HEK293 (cell line): Measurements from ENCODE around the gene CETP.

Experiments used
- CTCF ChIA-PET: fragments of 350-600 bp; formaldehyde crosslinking; extraction: SDS; loops from one replicate; lab custom pipeline; 2021; ENCODE audit warnings: antibody characterized with exemption; lab: Yijun Ruan, JAX
- POLR2A ChIA-PET: fragments of 300-600 bp; formaldehyde crosslinking; extraction: SDS; loops from one replicate; lab custom pipeline; 2020; ENCODE audit warnings: antibody characterized with exemption, inconsistent platforms; lab: Yijun Ruan, JAX
- H3K27ac ChIP-seq: fragments of 200-500 bp; sonication (Bioruptor generic); 2 replicates; pipeline ENCODE4 v1.5.1; 2014; ENCODE audit warnings: low read depth, low read length, control low read depth, inconsistent platforms; ENCODE audit errors: extremely low read depth
- H3K36me3 ChIP-seq, 2 experiments: fragments of 200-500 bp in 1 of 2; sonication (Bioruptor generic) in 1 of 2; 1 replicate in 1 of 2; 2 replicates in 1 of 2; pipeline ENCODE4 v1.5.1; 2014 to 2017; ENCODE audit warnings: inconsistent platforms in 2 of 2, low read length in 2 of 2; ENCODE audit not compliant: control insufficient read depth in 2 of 2, insufficient read depth in 1 of 2
- H3K4me1 ChIP-seq: fragments of 200-500 bp; sonication (Bioruptor generic); 2 replicates; pipeline ENCODE4 v1.5.1; 2014; ENCODE audit warnings: mild to moderate bottlenecking, low read length, inconsistent platforms; ENCODE audit not compliant: control insufficient read depth, insufficient read depth
- H3K4me3 ChIP-seq: 2 replicates; pipeline ENCODE4 v1.5.1; 2011; ENCODE audit warnings: low read depth, mild to moderate bottlenecking, control low read depth, low read length, moderate library complexity
- H3K9me3 ChIP-seq: fragments of 200-500 bp; sonication (Bioruptor generic); 2 replicates; pipeline ENCODE4 v1.5.1; 2014; ENCODE audit warnings: low read depth, low read length, inconsistent platforms; ENCODE audit not compliant: control insufficient read depth, insufficient read depth
- EGR2 ChIP-seq: fragments of 450-650 bp; formaldehyde crosslinking; IDR thresholded peaks from 2 replicates; pipeline ENCODE4 v1.5.1; 2016; ENCODE audit warnings: low read depth, missing biosample characterization, missing genetic modification characterization
- HOXC10 ChIP-seq: sonication (generic); formaldehyde crosslinking; IDR thresholded peaks from 2 replicates; pipeline ENCODE4 v1.8.1; 2023; ENCODE audit warnings: mild to moderate bottlenecking, missing genetic modification reagents
- KLF1 ChIP-seq: fragments of 450-650 bp; formaldehyde crosslinking; IDR thresholded peaks from 2 replicates; pipeline ENCODE4 v1.5.1; 2016; ENCODE audit warnings: missing biosample characterization, missing genetic modification characterization
- KLF16 ChIP-seq: fragments of 450-650 bp; formaldehyde crosslinking; IDR thresholded peaks from 2 replicates; pipeline ENCODE4 v1.5.1; 2017; ENCODE audit warnings: missing biosample characterization, missing genetic modification characterization
- KLF7 ChIP-seq: fragments of 450-650 bp; formaldehyde crosslinking; IDR thresholded peaks from 2 replicates; pipeline ENCODE4 v1.5.1; 2016; ENCODE audit warnings: missing biosample characterization, missing genetic modification characterization, borderline replicate concordance
- SCRT1 ChIP-seq: fragments of 450-650 bp; formaldehyde crosslinking; IDR thresholded peaks from 2 replicates; pipeline ENCODE4 v1.5.1; 2016; ENCODE audit warnings: missing biosample characterization, missing genetic modification characterization, borderline replicate concordance
- TRIM28 ChIP-seq: IDR thresholded peaks from 2 replicates; pipeline ENCODE4 v1.6.1; 2011; ENCODE audit warnings: low read length, control low read depth, borderline replicate concordance
- ZFHX2 ChIP-seq: fragments of 450-650 bp; formaldehyde crosslinking; conservative IDR thresholded peaks from 2 replicates; pipeline ENCODE4 v1.5.1; 2016; ENCODE audit warnings: missing biosample characterization, missing genetic modification characterization
- ZNF157 ChIP-seq: fragments of 450-650 bp; formaldehyde crosslinking; IDR thresholded peaks from 2 replicates; pipeline ENCODE4 v1.5.1; 2016; ENCODE audit warnings: missing biosample characterization, missing genetic modification characterization
- ZNF169 ChIP-seq: fragments of 450-650 bp; formaldehyde crosslinking; IDR thresholded peaks from 2 replicates; pipeline ENCODE4 v1.5.1; 2016; ENCODE audit warnings: missing biosample characterization, missing genetic modification characterization
- ZNF214 ChIP-seq: fragments of 450-650 bp; formaldehyde crosslinking; IDR thresholded peaks from 2 replicates; pipeline ENCODE4 v1.5.1; 2017; ENCODE audit warnings: missing biosample characterization, mild to moderate bottlenecking, missing genetic modification characterization, borderline replicate concordance
- ZNF335 ChIP-seq: fragments of 450-650 bp; formaldehyde crosslinking; conservative IDR thresholded peaks from 2 replicates; pipeline ENCODE4 v1.5.1; 2016; ENCODE audit warnings: missing biosample characterization, missing genetic modification characterization
- ZNF423 ChIP-seq: fragments of 450-650 bp; formaldehyde crosslinking; IDR thresholded peaks from 2 replicates; pipeline ENCODE4 v1.5.1; 2016; ENCODE audit warnings: missing biosample characterization, missing genetic modification characterization
- ZNF560 ChIP-seq: fragments of 450-650 bp; formaldehyde crosslinking; IDR thresholded peaks from 2 replicates; pipeline ENCODE4 v1.5.1; 2017; ENCODE audit warnings: missing biosample characterization, missing genetic modification characterization, borderline replicate concordance
- ZNF561 ChIP-seq: fragments of 450-650 bp; IDR thresholded peaks from 2 replicates; pipeline ENCODE4 v1.5.1; 2018; ENCODE audit warnings: missing biosample characterization, missing genetic modification characterization, borderline replicate concordance
- ZNF677 ChIP-seq: fragments of 450-650 bp; IDR thresholded peaks from 2 replicates; pipeline ENCODE4 v1.5.0; 2018; ENCODE audit warnings: missing biosample characterization, mild to moderate bottlenecking, missing genetic modification characterization, moderate library complexity
- ZNF701 ChIP-seq: fragments of 450-650 bp; formaldehyde crosslinking; IDR thresholded peaks from 2 replicates; pipeline ENCODE4 v1.5.1; 2016; ENCODE audit warnings: missing biosample characterization, missing genetic modification characterization
- ZNF707 ChIP-seq: fragments of 450-650 bp; formaldehyde crosslinking; IDR thresholded peaks from 2 replicates; pipeline ENCODE4 v1.5.1; 2016; ENCODE audit warnings: missing biosample characterization, missing genetic modification characterization
- TF ChIP-seq, protein P1 (sequence below): fragments of 450-650 bp; formaldehyde crosslinking; IDR thresholded peaks from 2 replicates; pipeline ENCODE4 v1.5.1; 2016; ENCODE audit warnings: missing biosample characterization, missing genetic modification characterization
- TF ChIP-seq, protein P2 (sequence below): fragments of 450-650 bp; formaldehyde crosslinking; IDR thresholded peaks from 2 replicates; pipeline ENCODE4 v1.5.1; 2016; ENCODE audit warnings: missing biosample characterization, missing genetic modification characterization

The CETP gene, protein sequence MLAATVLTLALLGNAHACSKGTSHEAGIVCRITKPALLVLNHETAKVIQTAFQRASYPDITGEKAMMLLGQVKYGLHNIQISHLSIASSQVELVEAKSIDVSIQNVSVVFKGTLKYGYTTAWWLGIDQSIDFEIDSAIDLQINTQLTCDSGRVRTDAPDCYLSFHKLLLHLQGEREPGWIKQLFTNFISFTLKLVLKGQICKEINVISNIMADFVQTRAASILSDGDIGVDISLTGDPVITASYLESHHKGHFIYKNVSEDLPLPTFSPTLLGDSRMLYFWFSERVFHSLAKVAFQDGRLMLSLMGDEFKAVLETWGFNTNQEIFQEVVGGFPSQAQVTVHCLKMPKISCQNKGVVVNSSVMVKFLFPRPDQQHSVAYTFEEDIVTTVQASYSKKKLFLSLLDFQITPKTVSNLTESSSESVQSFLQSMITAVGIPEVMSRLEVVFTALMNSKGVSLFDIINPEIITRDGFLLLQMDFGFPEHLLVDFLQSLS

DNA sequence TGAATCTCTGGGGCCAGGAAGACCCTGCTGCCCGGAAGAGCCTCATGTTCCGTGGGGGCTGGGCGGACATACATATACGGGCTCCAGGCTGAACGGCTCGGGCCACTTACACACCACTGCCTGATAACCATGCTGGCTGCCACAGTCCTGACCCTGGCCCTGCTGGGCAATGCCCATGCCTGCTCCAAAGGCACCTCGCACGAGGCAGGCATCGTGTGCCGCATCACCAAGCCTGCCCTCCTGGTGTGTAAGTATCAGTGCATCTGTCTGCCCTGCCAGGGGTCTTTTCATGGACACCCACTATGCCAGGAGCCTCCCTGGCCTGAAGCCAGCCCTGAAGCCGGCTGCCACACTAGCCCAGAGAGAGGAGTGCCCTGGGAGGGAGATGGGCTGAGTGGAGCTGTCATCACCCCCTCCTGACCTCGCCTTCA, at the start of gene CETP:
Gene CETP (plus strand): TSS at position 100 of the 431 bp plus-strand sequence. CDS start 30 bp downstream, at position 130.
- ChIA-PET POLR2A (no interaction called here), CTCF (interaction anchor here (0.6 to 1.3 kb wide), 3 partner anchors 9 to 188 kb away, joined by 3 to 4 read pairs (median 3); no protein-coding TSS in a partner anchor)
- TF ChIP-seq ZNF701 (tag by site-specific recombination) (no peak), KLF16 (tag by site-specific recombination) (no peak), ZNF423 (no peak), ZNF157 (tag by site-specific recombination) (no peak), ZNF561 (no peak)
- TF ChIP-seq, protein P1, sequence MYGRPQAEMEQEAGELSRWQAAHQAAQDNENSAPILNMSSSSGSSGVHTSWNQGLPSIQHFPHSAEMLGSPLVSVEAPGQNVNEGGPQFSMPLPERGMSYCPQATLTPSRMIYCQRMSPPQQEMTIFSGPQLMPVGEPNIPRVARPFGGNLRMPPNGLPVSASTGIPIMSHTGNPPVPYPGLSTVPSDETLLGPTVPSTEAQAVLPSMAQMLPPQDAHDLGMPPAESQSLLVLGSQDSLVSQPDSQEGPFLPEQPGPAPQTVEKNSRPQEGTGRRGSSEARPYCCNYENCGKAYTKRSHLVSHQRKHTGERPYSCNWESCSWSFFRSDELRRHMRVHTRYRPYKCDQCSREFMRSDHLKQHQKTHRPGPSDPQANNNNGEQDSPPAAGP (tag by site-specific recombination) = no peak
- Histone ChIP-seq H3K36me3 (no peaks in the 10 kb centered on the region), H3K27ac (no peak within 1 kb of the TSS), H3K9me3 (no peaks in the 10 kb centered on the region), H3K4me1 (no peaks in the 10 kb centered on the region), H3K4me3 (no peak within 1 kb of the TSS)

DNA sequence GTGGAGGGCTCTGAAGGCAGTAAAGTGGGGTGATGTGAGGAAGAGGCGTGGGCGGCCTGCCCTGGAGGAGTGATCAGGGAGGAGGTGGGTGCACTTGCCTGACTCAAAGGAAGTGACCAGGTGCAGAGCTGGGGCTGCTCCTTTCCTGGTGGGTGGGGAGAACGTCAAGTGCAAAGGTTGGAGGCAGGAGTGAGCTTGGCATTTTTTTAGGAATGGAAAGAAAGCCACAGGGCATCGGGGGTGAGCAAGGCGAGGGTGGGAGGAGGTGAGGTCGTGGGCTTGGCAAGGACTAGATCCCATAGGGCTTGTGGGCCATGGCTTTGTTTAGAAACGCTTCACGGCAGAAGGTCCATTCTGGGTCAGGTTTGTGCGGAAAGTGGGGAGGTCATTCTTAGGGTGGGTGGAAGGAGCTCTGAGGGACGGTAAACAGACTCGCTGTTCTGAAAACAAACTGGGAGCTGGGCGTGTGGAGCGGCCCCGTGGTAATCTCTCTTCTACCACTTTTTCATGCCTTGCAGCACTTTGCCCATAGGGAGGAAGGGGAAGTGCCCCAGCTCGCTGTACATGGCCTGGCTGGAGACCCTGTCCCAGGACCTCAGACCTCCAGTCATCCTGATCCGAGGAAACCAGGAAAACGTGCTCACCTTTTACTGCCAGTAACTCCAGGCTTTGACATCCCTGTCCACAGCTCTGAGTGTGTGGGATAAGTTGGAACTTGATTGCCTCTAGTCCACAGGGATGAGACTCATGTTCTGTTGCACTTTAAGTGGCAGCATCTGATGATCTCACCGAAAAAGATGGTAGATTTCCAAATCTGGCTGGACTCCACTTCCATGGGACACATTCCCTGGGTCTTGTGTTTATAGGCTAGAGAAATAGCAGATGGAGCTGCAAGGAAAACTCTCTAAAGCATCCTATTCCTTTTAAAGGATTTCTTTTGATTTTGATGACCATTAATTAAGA, 48.7 kb upstream of the CETP start:
- Histone ChIP-seq H3K4me3 (no peak overlapping the region), H3K27ac (no peak overlapping the region), H3K4me1 (no peaks in the 10 kb centered on the region)

DNA sequence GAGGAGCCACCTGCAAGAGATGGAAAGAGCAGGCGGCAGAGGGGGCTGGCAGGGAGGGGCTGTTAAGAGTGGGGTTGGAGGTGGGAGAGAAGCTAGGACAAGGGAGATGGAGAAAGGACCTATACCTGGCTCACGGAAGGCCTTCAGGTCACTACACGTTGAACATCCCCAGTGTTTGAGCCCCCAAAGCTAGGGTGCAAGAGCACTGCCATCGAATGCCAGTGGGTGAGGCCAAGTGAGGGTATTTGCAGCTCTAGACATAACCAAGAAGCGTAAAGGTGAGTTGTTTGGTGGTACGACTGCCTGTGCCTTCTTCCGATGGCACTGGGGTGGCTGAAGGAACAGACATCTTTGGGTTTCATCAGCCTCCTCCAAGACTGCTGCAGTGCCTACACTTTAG, 46.9 kb upstream of the CETP start:
- H3K27ac ChIP-seq = no peak overlapping the region
- no peaks in the 10 kb centered on the region for H3K9me3 ChIP-seq
- no peaks in the 10 kb centered on the region for H3K4me1 ChIP-seq
- H3K36me3 ChIP-seq = no peaks in the 10 kb centered on the region
- CTCF ChIA-PET = no interaction called here
- no peak overlapping the region for H3K4me3 ChIP-seq
- TF ChIP-seq TRIM28 = no peak
- no peak for TF ChIP-seq ZNF560 (tag by site-specific recombination)
- TF ChIP-seq ZNF214 (tag by site-specific recombination) = no peak
- TF ChIP-seq, all 188 proteins: peak for 0
- POLR2A ChIA-PET = no interaction called here

More for the DNA sequence above, 48.7 kb upstream of the CETP start:
- peak; percentile 94 for TF ChIP-seq ZFHX2 (tag by site-specific recombination)
- TF ChIP-seq EGR2 (tag by site-specific recombination) = peak; percentile 97
- no peak for TF ChIP-seq KLF1 (tag by site-specific recombination)
- ChIA-PET POLR2A (no interaction called here), CTCF (interaction anchor here (0.6 kb wide), 1 partner anchor 12 kb away, joined by 7 read pairs; no protein-coding TSS in a partner anchor)
- Histone ChIP-seq H3K9me3 (no peaks in the 10 kb centered on the region), H3K36me3 (no peaks in the 10 kb centered on the region)

DNA sequence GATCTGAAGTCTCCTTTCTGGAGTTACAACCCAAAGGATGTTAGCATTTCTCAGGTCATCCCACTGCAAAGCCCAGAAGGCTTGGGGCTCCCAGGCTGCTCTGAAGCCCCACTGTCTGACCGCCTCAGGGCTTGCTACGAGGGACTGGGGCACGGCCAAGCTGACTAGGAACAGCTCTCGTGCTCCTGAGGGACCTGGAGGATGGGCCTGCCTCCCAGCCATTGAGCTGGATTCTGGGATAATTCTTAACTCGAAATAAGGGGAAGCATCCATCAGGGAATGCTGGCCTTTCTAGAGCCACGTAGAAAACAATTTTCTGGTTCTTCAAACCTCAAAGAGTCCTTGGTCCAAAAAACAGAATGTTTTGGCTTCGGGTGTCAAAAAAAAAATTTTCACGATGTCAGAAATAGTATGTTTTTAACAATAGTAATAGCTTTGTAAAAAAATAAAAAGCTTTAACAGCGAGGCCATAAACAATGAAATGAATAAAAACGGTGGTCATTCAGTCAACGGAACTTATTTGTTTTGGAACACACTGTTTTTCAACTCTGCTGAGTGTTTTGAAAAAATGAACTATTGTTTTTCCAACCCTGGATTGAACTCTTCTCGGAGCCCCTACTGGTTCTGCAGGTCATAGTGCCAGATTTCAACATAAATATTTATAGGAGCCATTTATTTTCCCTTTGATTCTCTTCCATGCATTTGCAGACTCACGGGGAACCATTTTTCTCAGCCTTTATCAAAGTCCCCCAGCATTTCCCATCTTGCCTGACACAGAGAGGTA, 46.2 kb upstream of the CETP start:
- Histone ChIP-seq H3K9me3 (no peaks in the 10 kb centered on the region), H3K36me3 (no peaks in the 10 kb centered on the region), H3K27ac (no peak overlapping the region), H3K4me1 (no peaks in the 10 kb centered on the region), H3K4me3 (no peak overlapping the region)
- CTCF ChIA-PET = no interaction called here
- TF ChIP-seq KLF7 (tag by site-specific recombination) = no peak
- TF ChIP-seq KLF16 (tag by site-specific recombination) = no peak
- TF ChIP-seq, protein P2, sequence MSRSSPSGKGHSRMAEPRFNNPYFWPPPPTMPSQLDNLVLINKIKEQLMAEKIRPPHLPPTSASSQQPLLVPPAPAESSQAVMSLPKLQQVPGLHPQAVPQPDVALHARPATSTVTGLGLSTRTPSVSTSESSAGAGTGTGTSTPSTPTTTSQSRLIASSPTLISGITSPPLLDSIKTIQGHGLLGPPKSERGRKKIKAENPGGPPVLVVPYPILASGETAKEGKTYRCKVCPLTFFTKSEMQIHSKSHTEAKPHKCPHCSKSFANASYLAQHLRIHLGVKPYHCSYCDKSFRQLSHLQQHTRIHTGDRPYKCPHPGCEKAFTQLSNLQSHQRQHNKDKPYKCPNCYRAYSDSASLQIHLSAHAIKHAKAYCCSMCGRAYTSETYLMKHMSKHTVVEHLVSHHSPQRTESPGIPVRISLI (tag by site-specific recombination) = no peak
- no peak for TF ChIP-seq ZNF335 (tag by site-specific recombination)
- TF ChIP-seq SCRT1 (tag by site-specific recombination) = no peak
- TF ChIP-seq ZNF169 = no peak
- no peak for TF ChIP-seq ZNF707 (tag by site-specific recombination)
- TF ChIP-seq ZNF677 (tag by site-specific recombination) = no peak
- no peak for TF ChIP-seq HOXC10
- POLR2A ChIA-PET = no interaction called here
